ENCODE results near the gene PTPRM.
A peak's percentile ranks its signal among the peaks of the same experiment; 100 is the strongest.

The PTPRM gene

DNA sequence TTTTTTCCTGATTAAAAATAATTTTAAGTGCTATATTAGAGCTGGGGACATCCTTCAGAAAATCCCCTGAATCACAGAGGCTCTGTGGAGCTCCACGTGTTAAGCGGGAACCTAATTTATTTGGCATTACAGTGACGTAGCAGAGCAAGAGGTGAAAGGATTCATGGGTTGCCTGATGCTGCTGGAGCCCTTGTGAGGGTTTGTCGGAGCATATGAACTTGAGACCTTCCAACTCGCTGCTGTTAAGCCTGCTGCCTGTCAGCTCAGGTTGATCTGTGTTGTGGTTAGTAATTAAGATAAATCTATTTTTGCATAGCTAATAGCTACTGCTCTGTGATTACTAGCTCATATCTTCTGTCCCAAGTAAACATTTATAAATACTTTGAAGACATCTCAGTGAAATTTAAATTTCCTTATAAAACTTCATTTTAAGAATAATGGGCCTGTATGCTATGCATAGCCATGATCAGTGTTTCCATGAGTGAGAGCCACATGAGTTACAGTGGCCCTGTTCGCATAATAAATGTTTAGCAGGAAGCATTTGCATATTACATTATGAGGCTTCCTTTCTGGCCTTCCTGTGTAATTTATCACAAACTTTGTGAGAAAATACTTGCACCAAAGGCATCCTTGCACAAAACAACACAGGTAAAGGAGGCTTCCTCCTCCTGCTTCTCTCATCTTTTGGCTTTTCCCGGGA lies 438.9 kb downstream of the PTPRM start:
- DNase-seq (ENCODE audit: low read depth) = no peak

DNA sequence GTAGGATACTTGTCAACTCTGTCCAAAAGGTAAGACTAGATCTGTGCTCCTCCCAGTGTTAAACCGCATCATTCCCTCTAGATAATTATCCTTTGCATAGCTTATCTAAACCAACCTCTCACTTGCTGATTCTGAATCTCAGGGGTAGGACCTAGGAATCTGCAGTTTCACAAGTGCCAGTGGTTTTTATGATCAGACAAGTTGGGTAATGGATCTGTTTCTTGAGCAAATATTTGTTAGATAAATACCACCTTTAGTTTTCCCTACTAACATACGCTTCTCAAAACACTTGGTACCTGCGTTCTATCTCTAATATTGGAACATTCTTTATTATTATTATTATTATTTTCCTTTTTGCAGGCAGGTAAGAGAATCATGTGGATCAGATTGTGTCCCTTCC lies 439.9 kb downstream of the PTPRM start:
- DNase-seq (ENCODE audit: low read depth) = no peak

DNA sequence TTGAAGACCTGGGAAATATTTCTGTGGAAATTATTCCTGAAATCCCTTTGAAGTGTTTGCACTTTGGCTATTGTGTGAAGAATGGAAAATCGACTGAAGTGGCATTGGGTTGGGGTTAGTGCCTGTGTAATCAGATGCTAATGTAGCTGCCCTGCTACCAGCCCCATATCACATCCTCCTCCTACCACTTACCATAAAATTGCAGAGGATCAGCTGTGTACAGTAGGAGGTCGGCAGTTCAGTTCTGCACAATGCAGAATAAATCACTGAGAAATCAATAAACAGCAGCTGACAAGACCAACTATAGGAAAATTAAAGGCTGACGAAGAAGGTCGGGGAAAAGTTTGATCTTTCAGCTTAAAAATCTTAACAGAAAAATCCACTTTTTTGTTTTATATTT lies 440.9 kb downstream of the PTPRM start:
- no peak for DNase-seq (ENCODE audit: low read depth)

DNA sequence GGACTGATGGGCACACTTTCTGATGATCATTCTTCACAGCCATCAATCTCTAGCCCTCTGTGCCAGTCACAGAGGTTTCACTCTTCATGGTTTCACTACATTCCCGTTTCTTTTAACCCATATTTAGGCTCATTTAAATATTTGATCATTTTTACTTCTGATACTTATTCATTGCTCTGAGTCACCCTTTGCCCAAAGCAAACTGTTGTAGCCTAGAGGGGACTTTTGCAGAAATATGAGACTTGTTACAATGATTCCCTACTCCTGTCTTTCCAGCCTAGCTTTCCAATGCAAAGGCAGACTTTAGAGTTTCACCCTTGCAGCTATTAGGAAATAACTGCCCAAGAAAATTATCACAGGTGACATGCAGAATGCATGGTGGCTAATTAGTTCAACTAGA lies 444.2 kb downstream of the PTPRM start:
- peak; percentile 5 for DNase-seq (ENCODE audit: low read depth)

DNA sequence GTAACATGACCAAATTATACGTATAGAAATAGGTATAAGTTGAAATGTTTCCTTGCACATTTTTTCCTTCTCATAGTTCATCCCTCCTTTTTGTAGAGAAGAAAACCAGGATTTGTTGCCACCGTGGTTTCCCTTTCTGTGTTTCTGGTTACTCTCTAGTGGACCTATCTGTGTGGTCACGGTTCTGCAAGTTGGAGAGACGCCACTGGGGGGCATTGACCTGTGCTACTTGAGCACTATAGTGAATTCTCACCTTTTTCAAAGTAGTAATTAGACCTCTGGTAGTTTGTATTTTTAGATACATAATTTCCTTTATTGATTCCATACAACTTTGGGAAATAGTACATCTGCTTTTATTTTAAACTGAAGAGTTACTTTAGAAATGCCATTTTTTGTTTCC lies 444.8 kb downstream of the PTPRM start:
- DNase-seq (ENCODE audit: low read depth) = peak; percentile 9

DNA sequence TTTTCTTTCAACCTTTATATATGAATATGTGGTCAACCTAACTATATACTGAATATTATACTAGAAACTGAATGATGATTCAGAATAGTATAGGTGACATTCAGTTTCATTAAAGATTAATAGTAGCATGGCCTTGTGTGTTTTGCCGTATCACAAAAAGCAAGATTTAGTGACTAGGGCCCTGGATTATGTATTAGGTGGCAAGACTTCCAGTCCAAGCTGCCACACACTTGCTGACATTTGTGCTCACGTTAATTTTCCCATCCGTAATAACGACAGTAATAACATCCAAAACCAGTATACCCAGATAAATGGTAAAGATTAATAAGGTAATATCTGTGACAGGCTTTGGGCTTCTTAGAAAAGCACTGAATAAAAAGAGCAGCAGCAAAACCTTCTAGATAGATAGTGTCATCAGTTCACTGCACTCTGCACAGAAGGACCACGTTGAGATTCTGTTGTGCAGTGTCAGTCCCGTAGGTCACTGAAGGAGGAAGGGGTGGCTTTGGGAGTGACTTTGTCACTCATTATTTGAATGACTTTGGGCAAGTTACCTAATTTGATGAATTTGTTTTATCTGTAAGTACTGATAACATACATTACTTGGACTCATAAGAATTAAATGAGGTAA lies 451.7 kb downstream of the PTPRM start:
- DNase-seq (ENCODE audit: low read depth) = no peak

DNA sequence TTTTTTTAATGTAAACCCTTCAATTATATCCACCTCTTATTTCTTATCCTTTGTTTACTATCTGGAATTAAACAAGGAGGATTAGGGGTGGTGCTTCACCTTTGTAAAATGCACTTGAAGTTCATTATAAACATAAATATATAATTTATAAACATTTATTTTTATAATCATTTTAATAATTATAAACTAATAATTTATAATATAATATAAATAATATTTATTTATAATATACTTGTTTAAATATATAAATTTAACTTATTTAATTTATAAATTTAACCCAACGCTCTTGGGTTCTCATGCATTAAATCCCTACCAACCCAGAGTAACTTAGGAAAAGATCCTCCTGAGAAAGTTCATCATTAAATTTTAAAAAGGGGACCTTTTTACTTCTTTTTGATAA lies 452.5 kb downstream of the PTPRM start:
- no peak for DNase-seq (ENCODE audit: low read depth)

DNA sequence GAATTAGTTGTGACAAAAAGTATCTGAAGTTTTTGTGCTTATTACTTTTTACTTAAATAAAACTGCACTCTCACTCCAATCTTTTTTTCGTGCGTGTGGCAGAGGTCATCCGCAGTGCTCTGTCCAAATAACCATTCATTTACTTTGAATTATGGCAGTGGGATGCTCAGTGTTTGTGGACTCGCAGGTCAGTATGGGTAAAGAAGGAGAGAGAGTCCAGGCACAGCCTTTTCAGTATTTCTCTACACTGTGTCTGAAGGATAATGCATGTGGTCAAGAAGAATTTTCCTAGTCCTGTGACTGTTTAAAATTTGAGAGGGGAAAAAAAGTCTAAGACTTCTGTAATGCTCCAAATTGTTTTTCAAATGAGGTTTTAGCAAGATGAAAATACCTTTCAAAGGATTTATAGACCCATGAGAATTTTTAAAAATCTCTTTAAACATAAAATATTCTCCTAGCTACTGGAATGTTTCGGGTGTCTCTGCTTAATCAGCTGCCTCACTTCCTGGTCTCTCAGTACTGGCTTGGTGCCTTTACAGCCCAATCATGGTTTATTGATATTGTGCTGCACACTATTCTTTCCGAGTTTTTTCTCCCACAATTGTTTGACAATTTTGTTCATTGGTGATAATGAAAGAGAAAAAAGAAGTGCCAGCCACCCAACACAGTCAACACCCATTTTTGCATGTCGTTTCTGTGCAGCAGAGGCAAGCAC lies 453.2 kb downstream of the PTPRM start:
- DNase-seq (ENCODE audit: low read depth) = no peak

DNA sequence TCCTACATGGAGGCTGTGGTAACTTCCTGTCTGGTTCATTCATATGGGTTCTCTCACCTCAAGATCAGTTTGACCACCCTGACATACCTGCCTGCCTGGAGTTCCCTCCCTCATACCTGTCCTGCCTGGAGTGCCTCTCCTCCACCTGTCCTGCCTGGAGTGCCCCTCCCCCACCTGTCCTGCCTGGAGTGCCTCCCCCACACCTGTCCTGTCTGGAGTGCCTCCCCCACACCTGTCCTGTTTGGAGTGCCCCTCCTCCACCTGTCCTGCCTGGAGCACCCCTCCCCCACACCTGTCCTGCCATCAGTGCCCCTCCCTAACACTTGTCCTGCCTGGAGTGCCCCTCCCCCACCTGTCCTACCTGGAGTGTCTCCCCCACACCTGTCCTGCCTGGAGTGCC lies 461.9 kb downstream of the PTPRM start:
- DNase-seq (ENCODE audit: low read depth) = no peak

DNA sequence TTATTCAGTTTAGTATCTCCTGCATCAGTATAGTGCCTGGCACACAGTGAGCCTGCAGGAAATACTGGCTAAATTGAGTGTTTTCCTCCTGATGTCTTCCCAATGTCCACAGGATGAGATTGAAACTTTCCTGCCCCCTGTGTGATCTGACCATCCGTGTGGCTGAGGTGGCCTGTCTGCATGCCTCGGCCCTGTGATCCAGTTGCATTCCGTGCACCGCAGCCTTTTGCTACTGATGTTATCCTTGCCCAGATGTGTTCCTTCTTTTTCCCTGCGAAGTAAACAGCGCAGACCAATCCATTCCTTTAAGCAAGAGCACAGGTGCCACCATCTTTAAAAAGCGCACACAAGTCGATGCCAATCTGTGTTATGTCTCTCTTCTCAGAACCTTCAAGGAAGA lies 462.6 kb downstream of the PTPRM start:
- no peak for DNase-seq (ENCODE audit: low read depth)

DNA sequence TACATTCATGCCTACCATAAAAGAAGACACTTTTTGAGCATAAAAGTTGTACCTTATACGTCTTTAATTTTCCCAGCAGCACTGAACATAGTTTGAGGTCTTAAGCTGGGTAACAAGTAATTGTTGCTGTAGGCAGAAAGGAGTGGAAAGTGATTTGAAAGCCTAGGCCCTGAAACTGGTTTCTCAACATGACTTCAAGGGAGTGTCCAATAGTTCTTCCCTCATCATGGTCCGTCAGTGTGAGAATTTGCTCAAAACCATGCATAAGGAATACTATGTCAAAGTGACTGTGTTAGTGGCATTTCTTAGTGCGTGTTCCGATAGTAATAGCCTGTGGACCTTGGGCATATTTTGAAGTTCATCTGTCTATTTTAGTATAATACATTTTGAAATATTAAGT lies 463.1 kb downstream of the PTPRM start:
- no peak for DNase-seq (ENCODE audit: low read depth)

DNA sequence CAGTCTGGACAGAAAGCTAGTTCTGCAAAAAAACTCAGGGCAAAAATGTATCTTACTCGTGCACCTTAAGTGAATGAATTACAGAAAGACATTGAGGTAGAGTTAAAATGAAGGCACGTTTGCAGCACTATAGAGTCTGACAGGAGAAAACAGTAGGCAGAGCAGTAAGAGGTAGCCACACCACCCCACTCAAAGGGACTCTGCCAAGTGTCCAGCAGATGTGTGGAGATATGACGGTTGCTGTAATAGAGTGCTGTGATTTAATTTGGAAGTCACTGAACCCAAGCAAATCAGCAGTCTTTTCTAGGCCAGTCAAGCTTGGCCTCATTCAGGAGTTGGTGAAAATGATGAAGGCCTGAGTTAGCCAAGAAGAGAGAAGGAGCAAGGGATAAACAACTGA lies 464.4 kb downstream of the PTPRM start:
- no peak for DNase-seq (ENCODE audit: low read depth)

DNA sequence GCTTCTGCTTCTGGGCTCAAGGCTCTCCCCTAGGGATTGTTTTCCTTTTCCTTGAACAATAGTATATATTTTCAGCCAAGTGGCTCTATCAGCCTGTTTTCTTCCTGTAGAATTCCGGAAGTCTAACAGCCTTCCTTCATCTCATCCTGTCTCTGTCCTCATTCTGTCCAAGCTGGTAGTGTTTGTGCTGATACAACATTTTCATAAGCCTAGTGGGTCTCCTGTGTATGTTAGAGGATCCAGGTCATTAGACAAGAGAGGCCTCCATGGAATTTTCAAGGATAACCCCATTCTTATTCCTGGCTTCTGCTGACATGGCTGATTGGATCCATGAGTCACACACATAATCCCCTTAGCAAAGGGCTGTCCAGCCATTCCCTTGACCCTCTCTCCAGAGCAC lies 467.6 kb downstream of the PTPRM start:
- no peak for DNase-seq (ENCODE audit: low read depth)

DNA sequence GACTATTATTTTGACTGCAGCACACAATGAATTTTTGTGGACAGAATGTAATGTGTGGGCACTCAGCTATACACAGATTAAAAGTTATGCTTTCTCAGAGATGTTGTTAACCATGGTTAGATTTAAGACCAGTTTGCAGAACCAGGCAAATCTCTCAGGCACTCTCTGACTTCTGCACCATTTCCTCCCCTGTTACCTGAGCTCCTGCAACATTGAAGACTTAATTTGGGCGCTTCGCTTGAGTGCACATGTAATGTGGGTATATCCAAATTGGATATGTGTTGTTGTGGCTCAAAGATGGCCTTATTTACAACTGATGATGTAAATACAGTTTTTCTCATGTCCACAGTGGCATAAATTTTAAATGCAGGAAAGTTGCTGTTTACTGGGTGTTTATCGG lies 469.4 kb downstream of the PTPRM start:
- DNase-seq (ENCODE audit: low read depth) = no peak

DNA sequence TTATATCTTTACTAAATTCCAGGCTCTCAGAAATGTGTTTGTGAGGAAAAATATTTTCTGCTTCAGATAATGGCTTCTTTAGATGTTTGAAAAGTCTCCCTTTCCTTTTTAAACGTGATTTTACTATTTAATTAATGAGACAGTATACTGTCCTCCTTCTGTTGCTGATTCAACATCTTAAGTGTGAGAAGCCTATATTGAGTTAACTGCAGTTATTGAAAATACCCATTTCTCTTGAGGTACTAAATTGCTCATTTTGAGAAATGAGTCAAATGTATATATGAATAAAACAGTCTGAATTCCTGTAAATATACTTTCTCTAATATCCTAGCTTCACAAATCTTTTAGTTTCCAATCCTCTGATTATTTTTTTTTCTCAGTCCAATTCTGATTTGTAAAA lies 470.2 kb downstream of the PTPRM start:
- no peak for DNase-seq (ENCODE audit: low read depth)

DNA sequence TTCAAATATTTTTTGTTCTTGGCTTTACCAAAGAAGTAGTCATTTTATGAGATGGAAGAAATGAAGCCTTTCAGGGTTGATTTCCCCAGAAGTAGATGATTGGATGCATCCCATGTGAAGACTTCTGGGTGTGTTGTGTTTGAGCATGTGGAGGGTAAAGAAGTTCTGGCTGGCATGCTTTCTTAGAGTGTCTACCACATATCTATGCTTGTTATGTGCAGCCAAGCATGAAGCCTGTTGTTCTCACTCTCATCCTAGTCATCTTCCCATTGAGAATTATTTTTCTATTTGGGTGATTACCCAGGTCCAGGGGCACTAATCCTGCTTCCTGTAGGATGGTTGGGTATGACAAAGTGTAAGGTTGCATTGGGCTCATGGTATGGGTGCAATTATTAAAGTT lies 472.9 kb downstream of the PTPRM start:
- no peak for DNase-seq (ENCODE audit: low read depth)

DNA sequence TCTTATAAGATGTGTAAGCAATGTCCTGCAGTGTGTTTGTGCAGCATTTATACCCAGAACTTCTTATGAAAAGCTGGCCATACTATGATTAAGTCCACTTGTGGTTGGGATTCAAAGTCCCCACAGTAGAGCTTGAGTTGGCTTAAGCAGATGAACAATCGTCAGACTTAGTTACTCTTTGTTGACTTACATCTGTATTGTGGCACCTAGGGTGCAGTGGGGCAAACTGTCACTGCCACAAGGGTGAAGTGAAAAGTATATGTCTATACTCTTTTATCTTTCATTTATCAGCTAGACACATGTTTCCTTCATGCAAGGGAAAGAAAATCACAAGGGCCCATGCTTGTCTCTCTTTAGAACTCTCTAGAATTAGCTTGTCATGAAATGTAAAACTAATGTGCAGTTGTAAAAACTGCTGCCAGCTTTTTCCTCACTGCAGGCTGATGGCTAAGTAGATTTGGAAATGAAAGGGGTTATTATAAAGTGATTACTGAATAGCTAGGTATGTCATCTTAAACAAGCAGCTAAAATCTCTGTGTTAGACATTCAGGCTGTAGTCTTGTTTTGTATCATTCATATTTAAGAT lies 474.5 kb downstream of the PTPRM start:
- no peak for DNase-seq (ENCODE audit: low read depth)

DNA sequence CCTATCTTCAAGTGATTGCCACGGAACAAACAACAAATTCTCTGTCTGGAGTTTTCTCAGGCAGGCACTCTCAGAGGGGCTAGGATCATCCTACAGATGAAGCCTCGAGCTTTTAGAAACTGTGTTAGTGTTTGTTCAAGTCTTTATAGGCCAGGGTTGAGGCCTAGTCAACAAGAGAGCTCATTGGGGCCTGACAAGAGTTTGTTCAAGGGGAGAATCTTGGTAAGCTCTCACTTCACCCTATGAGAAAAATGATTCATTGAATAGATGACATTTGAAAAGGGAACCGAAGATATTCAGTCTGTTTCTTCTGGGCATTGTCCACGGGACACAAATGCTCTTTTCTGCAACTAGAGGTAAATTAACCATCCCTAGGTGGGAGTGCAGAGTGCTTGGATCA lies 476.9 kb downstream of the PTPRM start:
- no peak for DNase-seq (ENCODE audit: low read depth)

DNA sequence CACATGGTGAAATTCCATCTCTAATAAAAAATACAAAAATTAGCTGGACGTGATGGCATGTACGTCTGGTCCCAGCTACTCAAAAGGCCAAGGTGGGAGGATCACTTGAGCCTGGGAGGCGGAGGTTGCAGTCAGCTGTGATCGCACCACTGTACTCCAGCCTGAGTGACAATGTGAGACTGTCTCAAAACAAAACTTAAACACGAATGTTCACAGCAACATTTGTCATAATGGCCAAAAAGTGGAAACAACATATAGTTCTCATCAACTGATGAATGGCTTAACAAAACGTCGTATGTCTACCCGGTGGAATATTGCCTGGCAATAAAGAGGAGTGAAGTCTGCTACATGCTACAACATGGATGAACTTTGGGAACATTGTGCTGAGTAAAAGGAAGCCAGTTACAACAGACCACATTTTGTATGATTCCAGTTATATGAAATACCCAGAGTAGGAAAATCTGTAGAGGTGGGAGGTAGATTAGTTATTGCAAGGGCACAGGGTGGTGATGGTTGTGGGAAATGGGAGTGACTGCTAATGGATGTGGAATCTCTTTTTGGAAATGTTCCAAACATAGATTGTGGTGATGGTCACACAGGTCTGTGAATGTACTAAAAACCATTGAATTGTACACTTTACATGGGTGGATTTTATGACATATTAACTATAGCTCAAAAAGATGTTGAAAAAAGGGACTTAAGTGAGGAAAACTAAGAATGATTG lies 478.2 kb downstream of the PTPRM start:
- peak; percentile 22 for DNase-seq (ENCODE audit: low read depth)

DNA sequence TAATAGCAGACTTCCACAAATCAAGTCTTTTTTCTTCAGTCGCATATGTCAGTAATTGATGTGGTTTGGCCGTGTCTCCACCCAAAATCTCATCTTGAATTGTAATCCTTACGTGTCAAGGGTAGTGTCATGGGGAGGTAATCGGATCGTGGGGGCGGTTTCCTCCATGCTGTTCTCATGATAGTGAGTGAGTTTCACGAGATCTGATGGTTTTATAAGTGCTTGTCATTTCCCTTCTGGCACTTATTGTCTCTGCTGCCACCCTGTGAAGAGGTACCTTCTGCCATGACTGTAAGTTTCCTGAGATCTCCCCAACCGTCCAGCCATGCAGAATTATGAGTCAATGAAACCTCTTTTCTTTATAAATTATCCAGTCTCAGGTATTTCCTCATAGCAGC lies 478.8 kb downstream of the PTPRM start:
- peak; percentile 9 for DNase-seq (ENCODE audit: low read depth)

DNA sequence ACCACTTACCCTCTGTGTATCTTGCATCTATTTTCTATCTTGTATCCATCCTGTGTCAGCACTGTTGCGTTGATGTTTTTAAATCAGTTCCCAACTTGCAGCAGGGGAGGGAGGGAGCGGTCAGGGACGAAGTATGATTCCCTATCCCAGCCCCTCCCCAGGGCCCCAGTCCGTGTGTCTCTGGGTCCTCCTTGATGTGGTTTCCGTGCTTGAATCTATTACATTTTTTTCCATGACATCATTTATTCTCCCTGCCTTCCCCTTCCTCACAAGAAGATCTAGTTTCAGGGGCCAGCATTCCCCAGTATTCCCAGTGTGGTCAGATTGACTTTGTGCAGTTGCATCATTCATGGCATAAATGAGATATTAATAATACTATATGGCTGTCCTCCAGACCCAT lies 479.3 kb downstream of the PTPRM start:
- DNase-seq (ENCODE audit: low read depth) = no peak

DNA sequence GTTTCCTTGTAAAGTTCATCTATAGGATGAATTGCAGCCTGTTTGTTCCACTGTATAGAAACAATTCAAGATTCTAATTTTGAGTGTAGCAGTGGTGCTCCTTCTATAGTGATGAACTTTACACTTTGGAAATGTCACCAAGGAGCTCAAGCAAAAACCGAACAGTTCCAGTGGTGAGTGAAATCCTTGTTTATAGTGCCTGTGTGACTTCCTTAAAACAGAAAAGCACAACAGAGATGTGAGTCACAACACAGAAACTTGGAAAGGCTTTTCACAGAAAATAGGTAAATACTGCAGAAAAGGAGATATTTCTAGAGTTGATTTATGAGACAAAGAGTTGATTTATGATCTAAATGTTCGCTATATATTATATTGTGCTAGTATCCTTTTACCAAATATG lies 482.0 kb downstream of the PTPRM start:
- DNase-seq (ENCODE audit: low read depth) = peak; percentile 13

Data from ELR (cell line).